GM18520 (cell line): ENCODE data around the gene TM9SF2.
"Not testable (repeated sequence)": the region's sequence is repeated elsewhere in the genome, so short reads cannot be mapped to it uniquely, and the experiment has no call there.

Experiments used
- ATAC-seq: cut with Tn5 transposase; IDR thresholded peaks from one replicate; pipeline ENCODE4 v1.9.1; 2021; ENCODE audit not compliant: unreplicated experiment

Gene TM9SF2

DNA sequence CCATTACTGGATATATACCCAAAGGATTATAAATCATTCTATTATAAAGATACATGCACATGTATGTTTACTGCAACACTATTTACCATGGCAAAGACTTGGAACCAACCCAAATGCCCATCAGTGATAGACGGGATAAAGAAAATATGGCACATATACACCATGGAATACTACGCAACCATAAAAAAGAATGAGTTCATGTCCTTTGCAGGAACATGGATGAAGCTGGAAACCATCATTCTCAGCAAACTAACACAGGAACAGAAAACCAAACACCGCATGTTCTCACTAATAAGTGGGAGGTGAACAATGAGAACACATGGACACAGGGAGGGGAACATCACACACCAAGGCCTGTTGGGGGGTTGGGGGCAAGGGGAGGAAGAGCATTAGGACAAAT, 9.5 kb upstream of the TM9SF2 start:
- not testable (repeated sequence) for ATAC-seq

DNA sequence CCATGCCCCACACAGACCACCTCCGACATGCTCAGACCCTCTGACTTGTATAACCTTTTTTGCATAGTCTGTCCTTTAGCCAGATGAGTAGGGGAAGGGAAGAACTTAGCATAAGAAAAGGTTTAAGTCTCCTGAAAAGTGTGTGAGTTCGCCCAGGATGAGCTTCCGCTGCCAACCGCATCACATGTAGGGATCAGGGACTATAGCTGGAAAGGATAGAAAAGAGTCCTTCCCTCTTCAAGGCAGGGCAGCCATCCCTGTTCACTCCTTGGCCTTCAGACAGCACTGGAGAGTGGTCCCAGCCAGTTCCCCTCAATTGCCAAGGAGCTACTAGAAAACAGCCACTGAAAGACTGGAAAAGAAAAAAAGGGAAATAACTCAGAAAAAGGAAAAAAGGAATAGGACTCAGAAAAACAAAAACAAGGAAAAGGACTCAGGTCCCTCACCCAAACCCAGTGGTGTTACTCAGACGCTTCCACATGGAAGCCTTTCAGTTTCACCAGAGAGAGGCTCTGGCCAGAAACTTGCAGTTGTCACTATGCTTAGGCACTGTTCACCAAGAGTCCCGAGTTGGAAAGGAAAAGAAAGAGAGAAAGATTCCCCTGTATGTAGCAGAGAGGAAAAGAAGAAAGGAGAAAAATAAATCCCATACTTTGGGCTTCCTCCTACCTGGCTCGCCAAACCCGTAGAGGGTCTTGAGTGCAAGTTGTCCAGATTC, 5.6 kb upstream of the TM9SF2 start:
- ATAC-seq = no peak

DNA sequence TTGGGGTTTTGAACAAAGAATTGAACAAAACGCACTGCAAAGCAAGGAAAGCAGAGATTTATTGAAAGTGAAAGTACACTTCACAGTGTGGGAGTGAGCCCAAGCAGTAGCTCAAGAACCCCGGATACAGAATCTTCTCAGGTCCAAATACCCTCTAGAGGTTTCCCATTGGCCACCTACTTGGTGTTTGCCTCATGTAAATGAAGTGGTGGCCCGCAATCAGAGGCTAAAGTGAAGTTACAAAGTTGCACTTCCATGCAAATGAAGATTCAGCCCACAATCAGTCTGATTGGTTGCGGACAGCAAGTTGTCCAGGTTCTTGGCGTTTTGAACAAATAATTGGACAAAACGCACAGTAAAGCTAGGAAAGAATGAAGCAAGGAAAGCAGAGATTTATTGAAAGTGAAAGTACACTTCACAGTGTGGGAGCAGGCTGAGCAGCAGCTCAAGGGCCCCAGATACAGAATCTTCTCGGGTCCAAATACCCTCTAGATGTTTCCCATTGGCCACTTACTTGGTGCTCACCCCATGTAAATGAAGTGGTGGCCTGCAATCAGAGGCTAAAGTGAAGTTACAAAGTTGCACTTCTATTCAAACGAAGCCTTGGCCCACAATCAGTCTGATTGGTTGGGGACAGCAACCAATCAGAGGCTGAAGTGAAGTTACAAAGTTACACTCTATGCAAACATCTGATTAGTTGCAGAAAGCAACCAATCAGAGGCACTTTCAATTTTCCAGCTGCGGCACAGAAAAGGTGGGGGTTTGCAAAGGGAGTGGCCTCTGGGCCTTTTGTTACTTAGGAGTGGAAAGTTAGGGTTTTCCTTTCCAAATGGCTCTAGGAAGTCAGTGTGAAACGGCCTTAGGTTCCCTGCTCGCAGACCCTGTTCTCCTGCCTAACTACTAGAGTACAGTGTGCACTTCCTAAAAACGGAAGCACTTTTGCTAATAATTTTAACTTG, 4.8 kb upstream of the TM9SF2 start:
- peak; percentile 33 for ATAC-seq

DNA sequence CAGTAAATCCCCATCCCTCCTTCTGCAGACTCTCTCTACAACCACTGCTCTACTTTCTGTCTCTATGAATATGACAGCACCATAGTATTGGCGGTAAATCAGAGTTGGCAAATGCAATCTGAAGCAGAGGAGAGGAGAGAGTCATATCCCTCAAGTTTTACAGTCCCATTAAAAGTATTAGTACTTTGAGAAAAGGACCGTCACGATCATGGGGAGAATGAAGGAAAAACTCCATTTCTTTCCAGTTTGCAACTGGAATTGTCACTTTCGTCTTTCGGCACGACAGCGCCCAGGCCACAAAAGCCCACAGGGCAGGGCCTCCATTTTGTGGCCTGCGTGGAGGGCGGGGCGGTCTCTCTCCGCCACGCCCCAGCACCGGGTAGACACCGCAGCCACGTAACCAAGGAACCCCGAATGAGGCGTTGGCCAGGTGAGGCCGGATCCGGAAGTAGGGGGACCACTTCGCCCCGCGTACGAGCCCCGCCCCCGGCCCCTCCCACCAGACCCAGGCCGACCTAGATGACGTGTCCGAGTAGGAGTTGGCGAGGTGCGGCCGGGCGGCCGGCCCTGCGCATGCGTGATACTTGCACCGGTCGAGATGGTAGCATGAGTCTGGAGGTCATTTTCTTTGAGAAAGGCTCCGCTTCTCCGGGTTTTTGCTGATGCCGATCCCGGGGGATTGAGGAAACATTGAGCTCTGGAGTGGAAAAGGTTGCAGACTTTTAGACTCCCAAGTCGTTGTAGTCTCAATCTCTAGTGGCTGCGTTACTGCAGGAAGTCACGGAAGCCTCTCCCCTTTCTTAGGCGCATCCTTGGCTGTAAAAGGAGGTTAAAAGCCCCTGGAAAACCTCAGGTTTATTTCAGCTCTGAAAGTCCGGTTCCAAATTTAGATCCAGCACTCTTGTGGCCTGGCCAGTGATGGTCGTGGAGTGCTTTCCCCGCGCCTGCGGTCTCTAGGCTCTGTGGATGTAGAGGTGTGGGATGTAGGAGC, 2.8 kb upstream of the TM9SF2 start:
- ATAC-seq = peak; percentile 37

DNA sequence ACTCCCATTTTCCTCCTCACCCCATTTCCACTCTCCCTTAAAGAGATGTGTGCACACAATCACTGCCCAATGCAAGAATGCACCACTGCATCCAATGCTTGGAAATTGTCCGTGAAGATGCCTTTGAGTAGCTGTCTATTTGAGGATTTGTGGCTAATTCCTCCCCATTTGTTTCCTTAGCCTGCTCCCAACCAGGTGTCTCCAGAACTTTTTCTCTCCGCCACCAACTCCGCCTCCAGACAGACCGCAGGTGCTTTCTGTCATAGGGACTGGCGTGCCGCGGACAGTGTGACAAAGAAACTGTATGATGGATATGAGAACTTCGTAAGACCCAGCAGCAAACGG, 461 bp upstream of the TM9SF2 start:
- peak; percentile 1 for ATAC-seq

DNA sequence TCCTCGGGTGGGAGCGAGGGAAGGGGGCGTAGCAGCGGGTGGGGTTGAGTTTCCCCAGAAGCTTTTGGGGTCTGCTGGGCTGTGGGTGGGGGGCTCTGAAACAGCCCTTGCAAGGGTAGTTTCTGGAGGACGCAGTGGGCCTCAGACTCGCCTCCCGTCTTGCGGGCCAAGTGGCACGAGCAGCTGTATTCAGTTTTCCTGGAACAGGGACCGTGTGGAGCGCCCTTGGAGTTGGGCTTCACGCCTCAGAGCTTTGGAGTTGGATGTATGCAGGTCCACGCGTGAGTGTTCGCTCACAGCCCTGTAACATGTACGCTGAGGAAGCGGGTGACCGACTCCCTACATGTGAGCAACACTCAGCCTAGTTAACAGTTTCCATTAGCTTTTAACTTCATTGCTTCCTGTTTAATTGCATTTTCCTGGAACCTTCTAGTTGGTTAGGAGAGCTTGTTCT, 603 bp downstream of the TM9SF2 start:
- ATAC-seq = no peak

DNA sequence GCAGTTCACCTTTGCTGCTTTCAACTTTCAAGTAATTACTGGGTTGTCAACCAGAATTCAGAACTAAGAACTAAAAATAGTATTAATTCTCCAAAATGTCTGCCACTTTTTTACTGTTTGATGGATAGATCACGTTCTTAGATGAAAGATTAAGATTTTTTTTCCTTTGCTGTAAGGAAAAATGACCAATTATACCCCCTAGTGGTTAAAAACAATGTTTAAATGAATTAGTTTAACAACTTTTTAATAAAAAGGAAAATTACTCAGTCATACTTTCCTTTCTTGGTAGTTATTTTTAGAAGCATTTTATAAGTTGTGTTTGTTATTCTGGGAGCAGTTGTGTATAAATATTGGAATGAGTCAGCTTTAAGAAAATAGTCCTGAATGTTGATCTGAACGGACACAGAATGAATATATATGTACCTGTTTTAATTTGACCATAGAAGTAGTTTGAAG, 4.6 kb downstream of the TM9SF2 start:
- no peak for ATAC-seq

DNA sequence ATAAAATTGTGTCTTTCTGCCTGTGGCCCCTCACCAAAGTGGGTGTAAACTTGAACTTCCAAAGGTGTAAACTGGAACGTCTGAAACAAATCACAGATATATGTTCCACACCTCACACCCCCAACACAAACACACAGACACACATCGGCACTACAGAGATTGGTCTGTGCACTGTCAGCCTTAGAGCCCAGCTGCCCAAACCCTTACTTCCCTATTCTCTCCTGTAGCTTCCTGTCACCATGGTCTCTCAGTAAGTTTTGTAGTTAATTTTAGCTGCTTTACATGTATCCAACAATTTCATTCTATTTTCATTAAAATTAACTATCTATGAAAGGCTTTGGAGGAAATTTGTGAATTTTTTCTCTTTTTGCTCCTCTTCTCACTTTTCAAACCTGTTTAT, 5.4 kb downstream of the TM9SF2 start:
- ATAC-seq = peak; percentile 52

DNA sequence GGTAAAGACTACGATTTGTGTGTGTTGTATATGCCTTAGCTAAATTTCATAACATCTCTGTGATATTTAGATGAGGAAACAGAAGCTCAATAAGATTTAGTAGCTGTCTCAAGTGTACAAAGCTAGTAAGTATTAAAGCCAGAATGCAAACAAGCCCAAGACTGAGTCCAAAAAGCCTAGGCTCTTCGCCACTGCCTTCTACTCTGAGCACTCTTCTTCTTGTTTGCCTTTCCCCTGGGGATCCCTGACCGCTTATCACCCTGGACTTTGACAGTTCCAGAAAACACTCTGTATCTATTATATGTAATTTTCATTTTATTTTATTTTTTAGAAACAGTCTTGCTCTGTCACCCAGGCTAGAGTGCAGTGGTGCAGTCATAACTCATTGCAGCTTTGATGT, 5.8 kb downstream of the TM9SF2 start:
- no peak for ATAC-seq

DNA sequence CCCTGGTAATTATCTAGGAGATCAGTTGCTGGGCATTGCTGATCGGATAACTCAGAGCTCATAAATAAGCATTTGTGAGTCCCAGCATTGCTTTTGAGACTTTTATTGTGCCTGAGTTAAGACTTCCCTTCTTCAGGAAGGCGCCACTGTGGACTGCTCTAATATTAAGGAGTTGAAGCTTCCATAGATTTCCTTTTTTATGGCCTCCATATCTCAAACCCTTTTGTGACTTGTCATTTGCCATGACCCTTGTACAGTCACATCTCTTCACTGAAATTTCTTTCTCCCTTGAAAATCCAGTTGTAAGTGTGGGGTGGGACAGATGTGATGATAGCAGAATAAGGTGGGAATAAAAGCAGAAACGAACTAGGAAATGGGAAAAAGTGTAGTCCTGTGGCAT, 6.3 kb downstream of the TM9SF2 start:
- no peak for ATAC-seq

DNA sequence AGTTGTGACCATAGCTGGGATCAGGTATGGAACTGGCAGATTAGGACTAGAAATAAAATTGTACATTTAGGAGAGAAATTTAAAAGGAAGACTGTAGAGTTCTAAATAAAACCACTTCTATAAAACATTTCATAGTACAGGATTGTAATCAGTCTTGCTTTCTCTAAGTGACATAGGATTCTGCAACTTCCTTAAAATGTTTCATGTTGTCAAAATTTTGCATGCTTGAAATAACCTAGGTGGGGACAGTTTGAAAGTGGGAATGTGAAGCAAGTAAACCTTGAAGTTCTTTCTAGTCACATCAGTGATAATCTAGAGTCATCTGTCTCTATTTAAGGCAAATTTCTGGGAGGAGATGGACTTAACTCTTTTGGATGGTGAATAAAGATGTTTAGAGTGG, 6.7 kb downstream of the TM9SF2 start:
- no peak for ATAC-seq

DNA sequence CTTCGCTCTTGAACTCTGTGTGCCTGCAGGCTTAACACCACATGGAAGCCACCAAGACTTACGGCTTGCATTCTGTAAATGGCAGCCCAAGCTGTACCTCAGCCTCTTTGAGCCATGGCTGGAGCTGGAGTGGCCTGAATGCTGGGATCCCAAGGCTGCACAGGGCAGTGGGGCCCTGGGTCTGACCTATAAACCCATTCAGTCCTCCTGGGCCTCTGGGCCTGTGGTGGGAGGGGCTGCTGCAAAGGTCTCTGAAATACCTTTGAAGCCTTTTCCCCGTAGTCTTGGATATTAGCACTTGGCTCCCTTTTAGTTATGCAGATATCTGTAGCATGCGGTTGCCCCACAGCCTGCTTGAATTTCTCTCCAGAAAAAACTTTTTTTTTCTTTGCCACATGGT, 8.2 kb downstream of the TM9SF2 start:
- ATAC-seq = no peak

DNA sequence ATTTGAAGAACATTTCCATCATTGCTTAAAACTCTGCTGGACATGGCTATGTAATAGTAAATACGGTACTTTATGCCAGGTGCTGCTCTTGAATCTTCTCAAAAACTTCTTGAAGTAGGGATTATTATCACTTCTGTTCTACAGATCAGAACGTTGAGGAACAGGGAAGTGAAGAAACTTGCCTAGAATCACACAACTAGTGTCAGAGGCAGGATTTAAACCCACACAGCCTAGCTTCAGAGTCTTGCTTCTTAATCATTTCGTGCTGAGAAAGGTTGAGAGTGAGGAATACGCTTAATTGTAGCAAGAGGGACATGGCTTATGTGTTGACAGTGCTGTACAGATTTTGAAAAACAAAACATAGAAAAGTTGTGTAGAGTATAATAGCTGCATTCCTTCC, 13.5 kb downstream of the TM9SF2 start:
- no peak for ATAC-seq

DNA sequence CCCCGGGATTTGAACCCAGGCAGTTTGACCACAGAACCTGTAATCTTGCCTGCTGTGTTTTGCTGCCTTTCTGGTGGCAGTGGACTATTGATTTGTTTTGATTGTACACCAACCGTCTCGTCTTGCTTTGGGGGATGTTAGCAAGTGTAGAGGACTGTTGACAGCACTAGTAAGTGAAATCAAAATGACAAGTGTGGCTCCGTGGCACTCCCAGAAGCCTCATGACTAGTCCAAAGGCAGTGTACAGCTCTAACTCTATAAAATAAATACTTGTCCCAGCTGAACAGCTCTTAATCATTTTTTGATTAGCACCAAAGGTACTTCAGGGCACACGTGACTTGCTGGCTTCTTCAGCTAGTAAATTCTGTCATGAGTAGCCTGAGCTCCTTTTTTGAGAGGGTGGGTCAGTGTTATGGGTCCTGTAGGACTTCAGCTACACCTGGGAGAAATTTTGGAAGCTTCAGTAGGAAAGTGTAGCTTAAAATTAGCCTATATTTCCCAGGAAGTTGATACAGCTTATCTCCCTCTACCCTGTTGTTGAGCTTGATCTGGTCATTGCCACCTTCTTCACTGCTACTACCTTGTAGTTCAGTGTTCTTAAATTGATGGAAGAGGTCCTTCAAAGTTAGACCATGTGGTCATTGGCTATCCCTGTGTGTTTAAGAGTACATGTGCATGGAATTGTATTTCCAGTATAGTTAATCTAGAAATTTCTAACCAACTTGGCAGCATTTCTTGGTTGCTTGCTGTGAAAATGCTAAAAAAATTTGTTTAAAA, 15.1 kb downstream of the TM9SF2 start:
- ATAC-seq = no peak

DNA sequence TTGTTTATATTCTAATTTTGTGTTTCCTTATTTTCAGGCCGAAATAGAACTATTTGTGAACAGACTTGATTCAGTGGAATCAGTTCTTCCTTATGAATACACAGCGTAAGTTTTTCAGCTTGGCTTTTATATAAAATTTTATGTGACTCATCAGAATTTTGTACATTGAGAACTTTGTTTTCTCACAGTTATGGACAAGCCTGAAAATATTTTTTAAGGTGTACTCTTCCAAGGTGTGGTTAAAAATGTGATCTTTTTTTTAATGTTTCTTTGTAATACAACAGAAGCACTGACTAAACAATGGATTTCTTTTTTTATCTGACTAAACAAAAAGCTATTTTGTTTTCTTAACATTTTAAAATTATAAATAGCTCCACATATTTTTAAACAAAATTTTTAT, 16.3 kb downstream of the TM9SF2 start:
- no peak for ATAC-seq

DNA sequence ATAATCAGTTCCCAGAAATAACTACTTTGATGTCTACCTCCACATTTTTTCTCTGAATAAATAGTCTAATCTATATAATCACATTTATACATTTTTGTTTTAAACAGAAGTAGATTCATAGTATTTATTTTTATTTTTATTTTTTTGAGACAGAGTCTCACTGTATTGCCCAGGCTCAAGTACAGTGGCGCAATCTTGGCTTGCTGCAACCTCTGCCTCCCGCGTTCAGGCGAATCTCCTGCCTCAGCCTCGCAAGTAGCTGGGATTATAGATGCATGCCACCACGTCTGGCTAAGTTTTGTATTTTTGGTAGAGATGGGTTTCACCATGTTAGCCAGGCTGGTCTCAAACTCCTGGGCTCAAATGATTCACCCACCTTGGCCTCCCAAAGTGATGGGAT, 16.7 kb downstream of the TM9SF2 start:
- ATAC-seq = no peak

DNA sequence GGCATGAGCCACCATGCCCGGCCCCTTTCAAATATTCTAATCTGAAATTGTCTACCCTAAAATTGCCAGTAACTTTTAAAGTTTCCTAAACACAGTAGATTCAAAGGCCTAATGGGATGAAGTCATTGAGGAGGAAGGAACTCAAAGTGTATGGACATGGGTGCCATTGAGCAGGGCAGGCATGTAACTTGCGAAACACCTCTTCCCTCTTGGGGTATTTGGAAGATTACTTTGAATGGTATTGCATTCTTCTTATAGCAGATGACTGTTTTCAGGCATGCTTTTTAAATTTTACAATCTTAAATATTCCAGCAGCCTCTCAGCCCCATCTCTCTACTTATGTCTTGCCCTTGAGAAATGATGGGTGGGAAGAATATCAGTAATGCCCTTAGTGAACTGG, 21.0 kb downstream of the TM9SF2 start:
- no peak for ATAC-seq

DNA sequence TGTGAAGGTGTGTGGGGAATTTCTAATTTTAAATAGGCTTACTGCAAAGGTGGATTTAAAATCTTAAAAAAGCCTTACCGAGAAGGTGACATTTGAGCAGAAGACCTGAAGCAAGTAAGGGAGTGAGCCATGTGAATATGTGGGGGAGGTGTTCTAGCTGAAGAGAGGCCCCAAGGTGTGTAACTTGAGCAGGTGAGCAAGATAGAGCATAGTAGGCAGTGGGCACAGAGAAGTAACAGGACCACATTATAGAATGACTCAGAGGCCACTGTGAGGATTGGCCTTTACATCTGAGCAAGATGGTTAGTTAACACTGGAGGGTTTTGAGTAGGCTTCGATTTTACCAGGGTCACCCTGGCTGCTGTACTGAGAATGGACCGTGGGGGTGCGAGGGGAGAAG, 22.6 kb downstream of the TM9SF2 start:
- ATAC-seq = no peak

DNA sequence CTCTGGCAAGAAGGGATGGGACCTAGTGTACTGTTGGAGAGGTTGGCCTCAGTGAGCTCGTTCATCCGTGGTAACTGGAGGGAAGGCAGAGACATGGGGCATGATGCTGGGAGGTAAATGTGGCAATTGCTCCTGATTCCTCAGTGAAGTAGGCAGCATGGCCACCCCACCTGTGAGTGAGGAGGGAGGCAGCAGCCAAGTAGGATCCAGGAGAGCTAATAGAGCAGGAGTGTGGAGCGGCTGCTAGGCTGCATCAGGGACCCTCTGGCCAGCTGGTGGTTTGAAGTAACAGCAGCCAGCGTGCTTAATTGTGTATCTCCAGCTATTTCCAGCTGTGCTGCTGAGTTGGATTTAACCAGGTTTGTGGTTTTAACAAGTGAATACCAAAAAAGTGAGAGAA, 24.7 kb downstream of the TM9SF2 start:
- no peak for ATAC-seq

DNA sequence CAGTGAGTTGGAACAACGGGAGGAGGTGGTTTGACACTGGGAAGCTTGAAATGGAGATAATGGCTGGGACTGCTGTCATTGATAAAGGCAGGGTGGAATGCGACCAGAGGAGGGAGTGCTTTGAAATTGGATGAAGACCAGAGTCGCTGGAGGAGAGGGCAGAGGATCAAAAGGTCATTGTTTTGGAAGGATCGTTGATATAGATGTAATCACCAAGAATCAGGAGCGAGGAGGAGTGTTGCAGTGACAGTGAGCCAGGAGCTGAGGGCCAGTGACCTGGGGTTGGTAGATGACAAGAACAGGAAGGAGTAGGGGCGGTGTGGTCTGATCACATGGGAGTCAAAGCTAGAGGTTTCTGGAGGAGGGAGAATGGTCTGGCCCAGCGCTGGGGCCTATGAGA, 25.3 kb downstream of the TM9SF2 start:
- no peak for ATAC-seq
